Germinal center (tissue), 1 donor: ENCODE data around the gene TNFSF13.

Experiments
- DNase-seq: peaks from one replicate; pipeline ENCODE4 v3.0.0; 2012; ENCODE audit warnings: mixed read lengths, low spot score

Gene TNFSF13

DNA sequence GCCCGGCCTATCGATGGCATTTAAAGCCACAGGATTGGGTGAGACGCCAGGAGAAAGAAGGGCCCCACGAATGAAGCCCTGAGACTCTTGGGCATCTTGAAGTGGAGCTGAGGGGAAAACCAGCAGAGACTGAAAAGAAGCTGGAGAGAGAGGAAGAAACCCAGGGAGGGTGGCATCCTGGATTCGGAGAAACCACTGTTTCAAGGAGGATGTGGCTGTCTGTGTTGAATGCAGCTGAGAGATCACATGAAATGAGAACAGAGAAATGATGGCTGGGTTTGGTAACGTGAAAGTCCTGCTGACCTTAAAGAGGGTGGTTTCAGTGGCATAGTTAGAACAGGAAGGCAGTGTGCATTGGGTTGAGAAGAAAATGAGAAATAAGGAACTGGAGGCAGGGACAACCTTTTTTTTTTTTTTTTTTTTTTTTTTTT lies 5.9 kb upstream of the TNFSF13 start:
- peak; percentile 39 for DNase-seq

DNA sequence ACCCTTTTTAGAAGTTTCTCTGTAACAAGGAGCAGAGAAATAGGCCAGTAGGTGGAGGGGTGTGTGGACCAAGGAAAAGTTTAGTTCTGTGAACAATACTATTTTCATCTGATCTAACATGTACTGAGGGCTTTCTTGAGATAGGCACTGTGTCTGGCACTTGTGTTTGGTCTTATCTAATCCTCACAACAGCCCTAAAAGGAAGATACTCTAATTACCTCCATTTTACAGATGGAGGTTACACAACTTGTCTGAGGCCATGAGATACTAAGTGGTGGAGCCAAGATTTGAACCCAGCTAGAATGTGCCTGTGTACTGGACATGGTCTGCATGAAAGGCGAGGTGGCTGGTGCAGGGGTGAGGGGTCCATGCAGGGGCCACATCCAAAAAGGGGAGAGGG lies 5.2 kb upstream of the TNFSF13 start:
- no peak for DNase-seq

DNA sequence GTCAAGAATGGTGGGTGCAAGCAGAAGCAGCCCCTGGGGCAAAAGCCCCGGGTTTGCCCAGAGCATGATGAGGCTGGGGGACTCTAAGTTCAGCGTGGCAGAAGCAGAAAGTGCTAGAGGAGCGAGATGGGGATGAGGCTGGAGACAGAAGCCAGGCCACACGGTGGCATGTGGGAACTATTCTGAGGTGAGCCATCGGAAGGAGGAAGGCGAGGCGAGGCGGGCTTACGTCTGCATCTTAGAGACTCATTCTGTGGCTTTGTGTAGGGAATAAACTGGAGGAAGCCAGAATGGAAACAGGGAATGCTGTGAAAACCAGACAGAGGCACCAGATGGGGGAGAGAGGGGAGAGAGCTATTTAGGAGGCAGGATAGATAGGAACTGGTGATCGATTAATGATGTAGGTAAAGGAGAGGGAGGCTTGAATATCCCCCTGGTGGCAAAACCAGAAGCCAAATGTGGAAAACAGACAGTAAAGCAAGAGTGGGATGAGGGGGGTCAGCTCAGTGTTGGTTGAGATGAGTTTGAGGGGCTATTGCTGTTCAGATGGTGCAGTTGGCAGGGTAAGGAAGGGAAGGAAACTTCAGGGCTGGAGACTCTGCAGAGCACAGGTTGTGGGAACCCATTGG lies 3.1 kb upstream of the TNFSF13 start:
- no peak for DNase-seq

DNA sequence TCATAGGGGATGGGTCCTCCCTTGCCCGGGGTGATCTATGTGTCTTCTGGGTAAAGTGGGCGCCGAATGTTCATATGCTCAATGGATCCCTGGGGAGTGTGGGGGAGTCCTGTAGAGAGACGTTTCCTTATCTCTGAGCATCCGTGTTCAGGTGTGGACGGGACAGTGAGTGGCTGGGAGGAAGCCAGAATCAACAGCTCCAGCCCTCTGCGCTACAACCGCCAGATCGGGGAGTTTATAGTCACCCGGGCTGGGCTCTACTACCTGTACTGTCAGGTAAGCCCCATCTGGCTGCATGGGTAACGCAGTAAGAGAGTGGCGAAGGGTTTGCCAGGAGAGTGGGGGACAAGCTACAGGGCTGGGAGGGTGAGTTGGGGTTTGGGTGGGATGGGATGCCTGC lies 1.9 kb upstream of the TNFSF13 start:
- DNase-seq: no peak

DNA sequence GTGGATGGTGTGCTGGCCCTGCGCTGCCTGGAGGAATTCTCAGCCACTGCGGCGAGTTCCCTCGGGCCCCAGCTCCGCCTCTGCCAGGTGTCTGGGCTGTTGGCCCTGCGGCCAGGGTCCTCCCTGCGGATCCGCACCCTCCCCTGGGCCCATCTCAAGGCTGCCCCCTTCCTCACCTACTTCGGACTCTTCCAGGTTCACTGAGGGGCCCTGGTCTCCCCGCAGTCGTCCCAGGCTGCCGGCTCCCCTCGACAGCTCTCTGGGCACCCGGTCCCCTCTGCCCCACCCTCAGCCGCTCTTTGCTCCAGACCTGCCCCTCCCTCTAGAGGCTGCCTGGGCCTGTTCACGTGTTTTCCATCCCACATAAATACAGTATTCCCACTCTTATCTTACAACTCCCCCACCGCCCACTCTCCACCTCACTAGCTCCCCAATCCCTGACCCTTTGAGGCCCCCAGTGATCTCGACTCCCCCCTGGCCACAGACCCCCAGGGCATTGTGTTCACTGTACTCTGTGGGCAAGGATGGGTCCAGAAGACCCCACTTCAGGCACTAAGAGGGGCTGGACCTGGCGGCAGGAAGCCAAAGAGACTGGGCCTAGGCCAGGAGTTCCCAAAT lies 1.3 kb upstream of the TNFSF13 start:
- no peak for DNase-seq

DNA sequence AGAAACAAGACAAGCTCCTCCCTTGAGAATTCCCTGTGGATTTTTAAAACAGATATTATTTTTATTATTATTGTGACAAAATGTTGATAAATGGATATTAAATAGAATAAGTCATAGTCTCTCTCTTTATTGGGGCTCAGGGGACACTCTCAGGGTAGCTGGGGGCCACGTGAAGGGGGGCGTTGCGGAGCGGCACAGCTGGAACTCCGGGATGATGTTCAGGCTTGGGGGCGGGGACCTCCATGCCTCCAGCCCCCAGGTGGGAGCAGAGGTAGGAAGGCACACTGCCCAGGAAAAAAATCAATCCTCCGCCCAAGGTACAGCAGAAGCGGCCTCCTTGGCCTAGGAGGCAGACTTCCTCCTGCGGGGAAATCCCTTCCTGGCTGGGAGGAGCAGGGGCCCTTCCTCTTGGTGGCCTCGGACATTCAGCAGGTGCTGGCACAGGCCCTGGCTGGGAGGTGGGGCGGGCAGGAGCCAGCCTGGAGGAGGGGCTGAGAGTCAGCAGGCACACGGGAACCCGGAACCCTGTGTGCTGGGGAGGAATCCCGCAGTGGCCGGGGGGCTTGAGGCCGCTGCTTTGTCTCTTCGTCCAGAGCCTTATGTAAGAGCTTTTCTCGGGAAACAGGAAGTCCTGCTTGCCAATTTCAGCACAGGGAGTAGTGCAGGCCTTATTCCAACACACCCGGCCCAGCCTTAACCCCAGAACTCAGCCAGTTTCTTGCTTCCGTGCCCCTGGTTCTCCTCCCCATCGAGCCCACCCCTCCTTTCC lies 591 bp upstream of the TNFSF13 start:
- DNase-seq: peak; percentile 48

DNA sequence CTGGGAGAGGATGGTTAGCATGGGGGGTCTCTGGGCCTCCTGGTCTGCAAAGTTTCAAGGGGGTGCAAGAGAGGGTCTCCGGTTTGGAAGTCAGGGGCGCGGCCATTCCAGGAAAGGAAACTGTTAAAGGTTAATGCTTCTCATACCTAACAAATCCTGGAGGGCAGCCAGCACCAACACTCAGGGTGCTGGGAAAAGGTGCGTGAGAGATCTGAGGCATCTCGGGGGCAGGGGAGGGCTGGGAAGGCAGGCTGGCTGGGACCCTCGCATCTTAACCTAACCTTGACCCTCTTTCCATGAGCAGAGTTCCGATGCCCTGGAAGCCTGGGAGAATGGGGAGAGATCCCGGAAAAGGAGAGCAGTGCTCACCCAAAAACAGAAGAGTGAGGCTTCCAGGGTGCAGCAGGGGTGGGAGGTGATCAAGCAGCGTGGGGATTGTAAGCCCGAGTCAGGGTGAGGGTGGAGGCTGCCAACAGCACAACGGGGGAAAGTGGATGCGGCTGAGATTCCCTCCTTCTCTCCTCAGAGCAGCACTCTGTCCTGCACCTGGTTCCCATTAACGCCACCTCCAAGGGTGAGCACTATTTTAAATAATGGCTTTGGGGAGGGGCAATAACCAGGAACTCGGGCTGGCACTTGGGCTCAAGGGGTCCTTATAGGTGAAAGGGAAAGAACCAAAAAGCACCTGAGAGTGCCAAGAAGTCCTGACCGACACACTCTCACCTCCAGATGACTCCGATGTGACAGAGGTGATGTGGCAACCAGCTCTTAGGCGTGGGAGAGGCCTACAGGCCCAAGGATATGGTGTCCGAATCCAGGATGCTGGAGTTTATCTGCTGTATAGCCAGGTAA lies 996 bp downstream of the TNFSF13 start:
- no peak for DNase-seq

DNA sequence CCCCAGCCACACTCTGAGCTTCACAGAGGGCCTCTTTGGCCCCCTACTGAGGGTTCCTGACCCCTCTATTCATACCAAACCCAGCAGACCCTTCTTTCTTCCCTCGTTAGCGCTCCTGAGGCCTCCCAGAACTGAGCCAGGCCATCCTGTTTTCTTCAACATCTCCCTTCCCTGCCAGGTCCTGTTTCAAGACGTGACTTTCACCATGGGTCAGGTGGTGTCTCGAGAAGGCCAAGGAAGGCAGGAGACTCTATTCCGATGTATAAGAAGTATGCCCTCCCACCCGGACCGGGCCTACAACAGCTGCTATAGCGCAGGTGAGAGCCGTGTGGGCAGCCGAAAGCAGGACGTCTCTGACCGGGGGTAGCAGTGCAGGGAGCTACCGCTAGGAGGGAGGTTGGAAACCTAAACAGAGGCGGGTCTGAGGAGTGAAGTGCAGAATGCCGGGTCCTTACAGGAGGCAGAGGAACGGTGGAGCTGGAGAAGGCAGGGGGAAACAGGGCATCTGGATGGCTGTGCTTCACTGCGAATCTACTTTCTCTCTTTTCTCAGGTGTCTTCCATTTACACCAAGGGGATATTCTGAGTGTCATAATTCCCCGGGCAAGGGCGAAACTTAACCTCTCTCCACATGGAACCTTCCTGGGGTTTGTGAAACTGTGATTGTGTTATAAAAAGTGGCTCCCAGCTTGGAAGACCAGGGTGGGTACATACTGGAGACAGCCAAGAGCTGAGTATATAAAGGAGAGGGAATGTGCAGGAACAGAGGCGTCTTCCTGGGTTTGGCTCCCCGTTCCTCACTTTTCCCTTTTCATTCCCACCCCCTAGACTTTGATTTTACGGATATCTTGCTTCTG lies 1.9 kb downstream of the TNFSF13 start:
- peak; percentile 67 for DNase-seq

DNA sequence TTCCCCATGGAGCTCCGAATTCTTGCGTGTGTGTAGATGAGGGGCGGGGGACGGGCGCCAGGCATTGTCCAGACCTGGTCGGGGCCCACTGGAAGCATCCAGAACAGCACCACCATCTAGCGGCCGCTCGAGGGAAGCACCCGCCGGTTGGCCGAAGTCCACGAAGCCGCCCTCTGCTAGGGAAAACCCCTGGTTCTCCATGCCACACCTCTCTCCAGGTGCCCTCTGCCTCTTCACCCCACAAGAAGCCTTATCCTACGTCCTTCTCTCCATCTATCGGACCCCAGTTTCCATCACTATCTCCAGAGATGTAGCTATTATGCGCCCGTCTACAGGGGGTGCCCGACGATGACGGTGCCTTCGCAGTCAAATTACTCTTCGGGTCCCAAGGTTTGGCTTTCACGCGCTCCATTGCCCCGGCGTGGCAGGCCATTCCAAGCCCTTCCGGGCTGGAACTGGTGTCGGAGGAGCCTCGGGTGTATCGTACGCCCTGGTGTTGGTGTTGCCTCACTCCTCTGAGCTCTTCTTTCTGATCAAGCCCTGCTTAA lies 2.6 kb downstream of the TNFSF13 start:
- DNase-seq: peak; percentile 90

DNA sequence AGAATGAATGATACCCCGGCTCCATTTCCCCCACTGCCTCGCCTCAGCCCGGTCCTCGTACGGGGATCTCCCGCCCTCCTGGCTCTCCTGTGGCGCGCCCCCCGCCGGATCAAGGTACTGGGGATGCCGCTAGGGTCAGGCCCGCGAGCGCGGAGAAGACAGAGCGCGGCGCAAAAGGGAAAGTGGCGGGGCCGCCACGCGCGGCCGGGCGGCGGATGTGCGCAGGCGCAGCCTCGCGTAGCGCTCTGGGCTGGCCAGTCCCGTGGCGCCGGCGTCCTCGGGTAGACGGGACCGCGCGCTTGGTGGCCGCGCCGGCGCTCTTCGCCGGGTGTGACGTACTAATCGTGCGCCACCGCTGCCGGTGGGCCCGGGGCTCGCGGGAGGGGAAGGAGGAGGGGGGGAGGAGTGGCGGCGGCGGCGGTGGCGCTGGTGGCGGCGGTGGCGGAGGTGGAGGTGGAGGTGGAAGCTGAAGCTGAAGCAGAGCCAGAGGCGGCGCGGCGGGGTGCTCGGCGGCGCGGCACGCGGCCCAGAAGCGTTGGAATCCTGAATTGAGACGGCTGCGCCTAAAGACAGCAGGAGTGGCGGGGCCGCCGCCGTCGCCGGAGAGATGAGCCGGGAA lies 3.1 kb downstream of the TNFSF13 start, which contains the start of gene SENP3:
SENP3 (plus strand) TSS at position 331 of the 619 bp plus-strand sequence. CDS start 1,158 bp downstream, outside the sequence.
- DNase-seq: peak; percentile 97

DNA sequence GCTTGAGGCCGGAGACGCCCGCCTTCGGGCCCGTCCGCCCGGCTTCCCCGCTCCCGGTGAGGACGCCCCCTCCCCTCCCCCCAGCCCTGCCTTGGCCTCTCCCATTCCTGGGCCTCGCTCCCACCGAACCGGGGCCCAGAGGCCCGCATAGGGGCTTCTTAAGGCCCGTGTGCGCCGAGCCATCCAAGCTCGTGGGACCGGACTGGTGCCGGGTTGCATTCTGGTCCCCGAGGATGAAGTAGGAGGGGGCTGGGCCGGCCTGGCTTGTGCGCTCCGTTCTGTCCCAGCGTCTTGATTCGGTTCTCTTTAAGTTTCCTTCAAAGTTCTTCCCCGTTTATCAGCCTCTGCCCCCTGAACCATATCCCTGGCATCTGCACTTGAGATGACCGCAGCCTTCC lies 3.7 kb downstream of the TNFSF13 start:
- DNase-seq: no peak

DNA sequence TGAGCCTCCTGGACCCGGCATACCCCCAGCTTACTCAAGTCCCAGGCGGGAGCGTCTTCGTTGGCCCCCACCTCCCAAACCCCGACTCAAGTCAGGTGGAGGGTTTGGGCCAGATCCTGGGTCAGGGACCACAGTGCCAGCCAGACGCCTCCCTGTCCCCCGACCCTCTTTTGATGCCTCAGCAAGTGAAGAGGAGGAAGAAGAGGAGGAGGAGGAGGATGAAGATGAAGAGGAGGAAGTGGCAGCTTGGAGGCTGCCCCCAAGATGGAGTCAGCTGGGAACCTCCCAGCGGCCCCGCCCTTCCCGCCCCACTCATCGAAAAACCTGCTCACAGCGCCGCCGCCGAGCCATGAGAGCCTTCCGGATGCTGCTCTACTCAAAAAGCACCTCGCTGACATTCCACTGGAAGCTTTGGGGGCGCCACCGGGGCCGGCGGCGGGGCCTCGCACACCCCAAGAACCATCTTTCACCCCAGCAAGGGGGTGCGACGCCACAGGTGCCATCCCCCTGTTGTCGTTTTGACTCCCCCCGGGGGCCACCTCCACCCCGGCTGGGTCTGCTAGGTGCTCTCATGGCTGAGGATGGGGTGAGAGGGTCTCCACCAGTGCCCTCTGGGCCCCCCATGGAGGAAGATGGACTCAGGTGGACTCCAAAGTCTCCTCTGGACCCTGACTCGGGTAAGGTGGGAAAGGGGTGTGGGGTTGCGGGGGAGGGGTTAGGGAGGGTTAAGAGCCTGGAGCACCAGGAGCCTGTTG lies 4.7 kb downstream of the TNFSF13 start:
- no peak for DNase-seq

DNA sequence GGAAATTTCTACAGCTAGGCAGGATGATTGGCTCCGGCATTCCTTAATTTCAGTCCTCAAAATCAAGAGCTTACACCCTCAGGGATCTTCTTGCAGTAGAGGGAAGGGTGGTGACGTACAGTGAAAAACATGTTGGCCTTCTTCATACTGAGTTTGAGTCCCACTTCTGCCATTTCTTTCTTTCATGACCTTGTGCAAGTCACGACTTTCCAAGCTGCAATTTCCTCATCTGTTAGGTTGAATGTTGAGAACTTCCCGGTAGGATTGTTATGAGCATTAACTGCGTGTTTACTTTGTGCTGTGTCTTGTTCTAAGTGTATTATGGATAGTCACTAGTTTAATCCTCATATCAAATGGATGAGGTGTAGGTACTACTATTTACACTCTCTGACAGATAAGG lies 11.0 kb downstream of the TNFSF13 start:
- DNase-seq: no peak

DNA sequence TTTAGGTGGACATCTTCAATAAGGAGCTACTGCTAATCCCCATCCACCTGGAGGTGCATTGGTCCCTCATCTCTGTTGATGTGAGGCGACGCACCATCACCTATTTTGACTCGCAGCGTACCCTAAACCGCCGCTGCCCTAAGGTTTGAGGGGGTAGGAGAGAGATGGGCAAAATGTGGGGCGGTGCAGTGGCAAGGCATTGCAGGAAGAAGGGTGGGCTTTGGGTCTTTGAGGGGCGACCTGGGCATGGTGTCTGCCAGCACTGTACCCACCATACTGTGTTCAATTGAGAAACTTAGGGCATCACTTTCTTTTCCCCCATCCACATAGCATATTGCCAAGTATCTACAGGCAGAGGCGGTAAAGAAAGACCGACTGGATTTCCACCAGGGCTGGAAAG lies 11.8 kb downstream of the TNFSF13 start:
- no peak for DNase-seq

DNA sequence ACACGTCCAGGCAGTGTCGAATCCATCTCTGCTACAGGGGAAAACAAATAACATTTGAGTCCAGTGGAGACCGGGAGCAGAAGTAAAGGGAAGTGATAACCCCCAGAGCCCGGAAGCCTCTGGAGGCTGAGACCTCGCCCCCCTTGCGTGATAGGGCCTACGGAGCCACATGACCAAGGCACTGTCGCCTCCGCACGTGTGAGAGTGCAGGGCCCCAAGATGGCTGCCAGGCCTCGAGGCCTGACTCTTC lies 13.7 kb downstream of the TNFSF13 start:
- no peak for DNase-seq

DNA sequence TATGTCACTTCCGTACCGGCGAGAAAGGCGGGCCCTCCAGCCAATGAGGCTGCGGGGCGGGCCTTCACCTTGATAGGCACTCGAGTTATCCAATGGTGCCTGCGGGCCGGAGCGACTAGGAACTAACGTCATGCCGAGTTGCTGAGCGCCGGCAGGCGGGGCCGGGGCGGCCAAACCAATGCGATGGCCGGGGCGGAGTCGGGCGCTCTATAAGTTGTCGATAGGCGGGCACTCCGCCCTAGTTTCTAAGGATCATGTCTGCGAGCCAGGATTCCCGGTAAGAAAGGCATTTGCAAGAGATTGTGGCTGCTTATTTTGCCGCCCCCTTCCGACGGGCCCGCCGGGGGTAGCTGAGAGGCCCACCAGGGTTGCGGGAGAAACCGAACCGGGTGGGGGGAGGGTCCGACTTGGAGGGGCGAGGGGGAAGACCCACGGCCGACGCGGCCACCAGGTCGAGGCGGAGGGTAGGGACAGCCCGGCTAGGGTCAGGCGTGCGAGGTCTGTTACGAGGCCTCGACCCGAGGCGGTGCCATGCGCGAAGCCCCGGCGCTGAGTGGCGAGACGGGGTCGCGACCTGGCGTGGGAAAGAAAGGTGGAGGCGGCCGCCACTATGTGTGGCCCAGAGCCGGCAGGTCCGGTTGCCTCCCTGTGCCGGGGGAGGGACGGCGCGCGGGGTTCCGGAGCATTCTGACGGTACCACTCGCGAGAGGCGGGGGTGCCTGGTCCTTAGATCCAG lies 14.2 kb downstream of the TNFSF13 start:
- peak; percentile 99 for DNase-seq

DNA sequence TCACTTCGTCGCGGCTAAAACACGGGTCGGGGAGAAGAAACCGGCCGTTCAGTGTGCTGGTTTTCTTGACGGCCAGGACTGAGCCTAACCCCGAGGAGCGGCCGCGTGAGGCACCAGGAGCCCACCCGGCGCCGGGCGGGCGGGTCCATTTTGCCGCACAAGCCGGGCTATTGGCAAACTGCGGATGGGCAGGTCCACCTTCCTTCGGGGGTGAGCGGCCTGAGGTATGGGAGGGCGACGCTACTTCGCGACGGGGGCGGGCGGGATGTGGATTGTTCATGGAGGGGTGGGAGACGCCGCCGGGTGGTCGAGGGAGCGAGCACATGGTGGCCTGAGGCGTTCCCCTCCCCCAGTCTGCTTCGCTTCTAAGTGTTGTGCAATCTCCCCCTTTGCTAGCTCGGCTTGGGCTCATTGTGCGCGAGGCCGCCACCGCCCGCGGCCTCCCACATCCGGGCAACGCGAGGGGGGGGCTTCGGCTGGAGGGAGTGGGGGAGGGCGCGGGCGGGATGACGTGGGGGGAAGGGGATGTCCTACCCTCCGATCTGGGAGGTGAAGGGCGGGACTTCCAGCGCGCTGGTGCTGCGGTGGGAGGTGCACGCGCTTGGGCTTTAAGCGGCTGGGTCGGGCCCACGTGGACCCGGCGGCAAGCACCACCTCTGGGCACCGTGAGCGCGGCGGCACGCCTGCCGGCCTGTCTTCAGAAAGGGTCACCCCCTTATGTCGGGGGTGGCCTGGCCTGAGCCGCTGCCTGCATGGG lies 15.0 kb downstream of the TNFSF13 start:
- peak; percentile 92 for DNase-seq

DNA sequence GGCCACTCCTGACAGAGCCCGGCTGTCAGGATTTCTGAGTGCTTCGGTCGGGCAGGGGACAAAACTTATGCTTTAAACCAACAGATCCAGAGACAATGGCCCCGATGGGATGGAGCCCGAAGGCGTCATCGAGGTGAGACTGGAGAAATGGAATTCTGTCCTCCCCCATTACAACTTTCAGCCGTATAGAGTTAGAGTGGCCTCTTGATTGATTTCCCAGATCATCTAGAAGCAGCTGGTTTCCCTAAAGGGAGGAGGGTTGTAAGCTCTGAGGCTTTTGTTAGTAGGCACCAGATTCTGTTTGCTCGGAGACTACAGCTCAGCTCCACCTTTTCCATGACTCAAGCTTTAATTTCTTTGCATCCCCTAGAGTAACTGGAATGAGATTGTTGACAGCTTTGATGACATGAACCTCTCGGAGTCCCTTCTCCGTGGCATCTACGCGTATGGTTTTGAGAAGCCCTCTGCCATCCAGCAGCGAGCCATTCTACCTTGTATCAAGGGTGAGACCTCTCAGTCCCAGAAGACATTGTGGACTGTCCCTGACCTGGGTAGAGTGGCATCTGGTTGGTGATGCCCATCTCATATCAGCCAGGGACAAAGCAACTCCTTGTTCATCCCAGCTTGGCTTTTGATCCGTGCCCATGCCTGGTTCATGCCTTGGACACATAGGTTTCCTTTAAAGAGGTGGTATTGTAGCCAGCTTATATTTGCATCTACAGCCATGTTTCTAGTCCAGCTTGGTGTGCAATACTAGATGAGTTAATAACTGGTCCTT lies 15.8 kb downstream of the TNFSF13 start:
- no peak for DNase-seq
